GM12878 (cell line): Measurements from ENCODE around the gene NAT9. TPM values are rescaled to one million over a fixed set of nuclear protein-coding genes. Genes with fewer than 3 reads are reported as not detected.

Experiments used
- ATAC-seq: fragments of 200-7000 bp; cut with Tn5 transposase; 3 replicates; pipeline ENCODE4 v1.9.1; 2020; ENCODE audit warnings: mild to moderate bottlenecking, moderate library complexity
- BruUV-seq: library from RNA; stranded (reverse); fragments of 400-500 nt; replicated peaks from 2 replicates; lab custom pipeline; 2021; lab: Mats Ljungman, UMichigan
- CTCF ChIA-PET: fragments of 300-600 bp; sonication (Branson Sonifier 250); formaldehyde crosslinking; extraction: SDS; loops from one replicate; lab custom pipeline; 2021; ENCODE audit warnings: inconsistent platforms; lab: Yijun Ruan, JAX
- POLR2A ChIA-PET: fragments of 350-600 bp; formaldehyde crosslinking; extraction: SDS; loops from one replicate; lab custom pipeline; 2021; ENCODE audit warnings: inconsistent platforms; lab: Charles Lee
- RAD21 ChIA-PET: fragments of 300-600 bp; sonication (Branson Sonifier 250); formaldehyde crosslinking; loops from one replicate; lab custom pipeline; 2023; ENCODE audit warnings: antibody characterized with exemption; ENCODE audit not compliant: unreplicated experiment; lab: Charles Lee
- SMC1A ChIA-PET: fragments of 300-600 bp; sonication (Branson Sonifier 250); formaldehyde crosslinking; loops from one replicate; lab custom pipeline; 2023; ENCODE audit not compliant: unreplicated experiment, uncharacterized antibody; lab: Charles Lee
- DNase-seq: peaks from one replicate; pipeline ENCODE4 v3.0.0-alpha.2; 2011; ENCODE audit warnings: low read depth, low spot score
- FAIRE-seq: peaks from 3 replicates; lab custom pipeline; 2011; peaks lifted over from hg19 to GRCh38; lab: Jason Lieb, UNC
- H2AFZ ChIP-seq: 2 replicates; pipeline ENCODE4 v1.6.0; 2011; ENCODE audit warnings: low read depth, low read length, control low read depth; ENCODE audit not compliant: control insufficient read depth
- H3K27ac ChIP-seq: 2 replicates; pipeline ENCODE4 v1.5.1; 2011; ENCODE audit warnings: control low read depth; ENCODE audit not compliant: control insufficient read depth, insufficient read depth
- H3K27me3 ChIP-seq, 2 experiments: replicated peaks in 1 of 2; 2 replicates each; pipeline versions ENCODE4 v1.6.0 to v1.6.1; 2011; ENCODE audit warnings: low read length in 1 of 2; ENCODE audit not compliant: control insufficient read depth in 2 of 2, insufficient read depth in 2 of 2
- H3K36me3 ChIP-seq, 2 experiments: 2 replicates each; pipeline ENCODE4 v1.5.1; 2011; ENCODE audit warnings: low read length in 1 of 2; ENCODE audit not compliant: control insufficient read depth in 2 of 2, insufficient read depth in 2 of 2
- H3K4me1 ChIP-seq: 2 replicates; pipeline ENCODE4 v1.6.1; 2011; ENCODE audit warnings: mild to moderate bottlenecking, low read length, moderate library complexity, mixed read lengths; ENCODE audit not compliant: control insufficient read depth, insufficient read depth
- H3K4me2 ChIP-seq: 2 replicates; pipeline ENCODE4 v1.6.0; 2011; ENCODE audit warnings: control low read depth; ENCODE audit not compliant: control insufficient read depth, insufficient read depth
- H3K4me3 ChIP-seq: fragments of 200-600 bp; sonication (generic); 2 replicates; pipeline ENCODE4 v1.5.1; 2016
- H3K79me2 ChIP-seq: 2 replicates; pipeline ENCODE4 v1.6.0; 2011; ENCODE audit warnings: low read length; ENCODE audit not compliant: control insufficient read depth, insufficient read depth
- H3K9ac ChIP-seq: 2 replicates; pipeline ENCODE4 v1.8.0; 2011; ENCODE audit warnings: low read length, control low read depth, mixed read lengths; ENCODE audit not compliant: control insufficient read depth, insufficient read depth
- H3K9me3 ChIP-seq: replicated peaks from 3 replicates; pipeline ENCODE4 v1.5.1; 2011; ENCODE audit warnings: mild to moderate bottlenecking, low read length; ENCODE audit not compliant: control insufficient read depth, insufficient read depth
- H4K20me1 ChIP-seq: 2 replicates; pipeline ENCODE4 v1.6.0; 2011; ENCODE audit not compliant: control insufficient read depth, insufficient read depth
- CHD2 ChIP-seq: IDR thresholded peaks from 2 replicates; pipeline ENCODE4 v1.6.1; 2011; ENCODE audit warnings: low read depth, low read length, improper control_type of control experiment, borderline replicate concordance
- SREBF1 ChIP-seq: IDR thresholded peaks from 2 replicates; pipeline ENCODE4 v1.6.1; 2012; ENCODE audit warnings: mild to moderate bottlenecking, low read length
- TARDBP ChIP-seq: IDR thresholded peaks from 2 replicates; pipeline ENCODE4 v1.6.1; 2016; ENCODE audit warnings: borderline replicate concordance
- WRNIP1 ChIP-seq: IDR thresholded peaks from 2 replicates; pipeline ENCODE4 v1.6.1; 2011; ENCODE audit warnings: low read depth, low read length, improper control_type of control experiment, borderline replicate concordance
- ZNF207 ChIP-seq: fragments of 450-650 bp; IDR thresholded peaks from 2 replicates; pipeline ENCODE4 v1.6.1; 2014; ENCODE audit warnings: antibody characterized with exemption, mild to moderate bottlenecking, borderline replicate concordance
- WGBS: methylation state at CpG from one replicate; pipeline ENCODE4 v1.1.6; 2016; ENCODE audit warnings: low lambda C conversion rate; ENCODE audit not compliant: insufficient replicate concordance, insufficient coverage; ENCODE audit errors: missing lambda C conversion rate; 5-methylcytosine and 5-hydroxymethylcytosine counted together
- in situ Hi-C: fragments of 300-500 bp; cut with MboI; formaldehyde crosslinking; loops from 9 replicates; pipeline ENCODE4 v1.14.3; 2018; ENCODE audit warnings: mixed read lengths
- intact Hi-C: fragments of 100-400 bp; cut with micrococcal nuclease; formaldehyde crosslinking; loops from one replicate; pipeline ENCODE4 v1.14.2; 2022; ENCODE audit not compliant: unreplicated experiment
- polyA plus RNA-seq, 11 experiments: library from polyadenylated mRNA; depleted of rRNA in 4 of 11; unstranded in 6 of 11; stranded (reverse) in 5 of 11; fragments of >200 nt; fragmentation: Nextera tagmentation in 4 of 11; fragmentation: Illumina TruSeq in 1 of 11; extraction: Ambion mirVana in 4 of 11; extraction: Trizol in 1 of 11; gene quantifications; 1 replicate in 1 of 11; 2 replicates in 10 of 11; pipeline versions ENCODE4 v1.2.1 to v1.2.3, GENCODE V29; 2011 to 2016; ENCODE audit warnings: inconsistent platforms in 2 of 11, missing spikeins in 2 of 11, low read depth in 1 of 11
- total RNA-seq, 4 experiments: library from RNA; depleted of rRNA in 3 of 4; stranded (reverse); fragments of >200 nt in 3 of 4; fragmentation: Illumina TruSeq in 1 of 4; extraction: Trizol in 1 of 4; gene quantifications; 2 replicates each; pipeline versions ENCODE4 v1.2.1 to v1.2.3, GENCODE V29; 2013 to 2021

The NAT9 gene
- total and polyA plus RNA-seq, 10 of the 15 experiments (the other 5 are each of a cell fraction or from before 2014, with no cell fraction given): 3.5 to 45.3 (median 27.3) TPM

DNA sequence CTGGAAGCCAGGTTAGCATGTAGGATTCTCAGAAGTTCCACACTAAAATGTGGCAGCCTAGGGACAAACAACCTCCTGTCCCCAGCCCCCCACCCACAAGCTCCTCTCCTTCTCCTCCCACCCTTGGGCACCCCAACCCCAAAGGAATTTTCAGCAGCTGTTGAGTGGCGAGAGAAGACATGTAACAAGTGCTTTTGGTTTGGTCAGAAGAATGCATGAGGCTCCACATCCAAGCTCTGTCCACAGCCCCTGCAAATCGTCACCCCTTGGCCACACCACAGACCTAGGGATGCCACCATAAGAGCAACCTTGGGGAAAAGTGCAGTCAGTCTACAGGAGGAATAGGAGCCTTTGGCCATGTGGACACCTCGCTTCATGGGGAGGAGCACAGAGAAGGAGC is 51.0 kb downstream of the NAT9 start:
- Histone ChIP-seq H4K20me1 (no peaks in the 10 kb centered on the region), H3K27me3 (0 out of 4 replicates have a peak, but pooled peaks cover 0 to 2% of the 10 kb centered on the region in 2 experiments), H3K36me3 (no peaks in the 10 kb centered on the region), H3K79me2 (no peaks in the 10 kb centered on the region), H3K4me1 (no peaks in the 10 kb centered on the region; the same call in 1 of the 2 replicates), H3K4me2 (no peak overlapping the region), H3K9me3 (no peaks in the 10 kb centered on the region; the same call in 2 of the 3 replicates), H3K9ac (no peak overlapping the region), H3K4me3 (no peak overlapping the region), H2AFZ (no peak overlapping the region), H3K27ac (no peak overlapping the region)
- ATAC-seq: no peak
- FAIRE-seq: no peak
- in situ Hi-C loops: no loop called here
- DNase-seq: no peak
- POLR2A ChIA-PET: interaction anchor here (0.6 kb wide), 1 partner anchor 230 kb away, joined by 4 read pairs; no protein-coding TSS in a partner anchor
- no peak for TF ChIP-seq TARDBP
- RAD21 ChIA-PET: interaction anchor here (0.6 to 1.9 kb wide), 3 partner anchors 11 to 68 kb away, joined by 3 to 7 read pairs (median 6); partner anchors contain the start of gene RAB37
- intact Hi-C loops: no loop called here
- SMC1A ChIA-PET: interaction anchor here (0.6 to 1.4 kb wide), 2 partner anchors 11 to 39 kb away, joined by 3 to 4 read pairs; partner anchors contain the start of gene RAB37
- BruUV-seq: no TSS peak
- WGBS: 0% methylated on average over 3 of the region's 3 CpGs
- CTCF ChIA-PET: interaction anchor here (0.6 to 4.0 kb wide), 5 partner anchors 12 to 506 kb away, joined by 3 to 20 read pairs (median 4); partner anchors contain the start of gene RAB37

GRCh38 chr17:74723891-74724290 is 52.3 kb downstream of the NAT9 start:
- 21% methylated on average over 5 of the region's 5 CpGs for WGBS
- POLR2A ChIA-PET: no interaction called here
- no TSS peak for BruUV-seq
- H3K4me2 ChIP-seq: no peak overlapping the region
- no peak overlapping the region for H3K27ac ChIP-seq
- RAD21 ChIA-PET: interaction anchor here (1.8 to 1.9 kb wide), 2 partner anchors 13 to 67 kb away, joined by 6 to 7 read pairs; partner anchors contain the start of gene RAB37
- TF ChIP-seq ZNF207 (no peak), SREBF1 (no peak), CHD2 (no peak), WRNIP1 (no peak)
- TF ChIP-seq, all 136 proteins: peak for 0
- Histone ChIP-seq H3K4me1 (no peaks in the 10 kb centered on the region), H4K20me1 (no peaks in the 10 kb centered on the region), H3K4me3 (no peak overlapping the region), H3K27me3 (0 out of 4 replicates have a peak, but pooled peaks cover 0 to 2% of the 10 kb centered on the region in 2 experiments), H3K36me3 (no peaks in the 10 kb centered on the region), H3K9ac (no peak overlapping the region), H3K79me2 (no peaks in the 10 kb centered on the region), H2AFZ (no peak overlapping the region), H3K9me3 (no peaks in the 10 kb centered on the region; the same call in 2 of the 3 replicates)
- ChIA-PET SMC1A (interaction anchor here (1.4 kb wide), 1 partner anchor 13 kb away, joined by 4 read pairs; the partner anchor contains the start of gene RAB37), CTCF (interaction anchor here (1.0 to 4.0 kb wide), 2 partner anchors 13 to 66 kb away, joined by 6 to 20 read pairs; partner anchors contain the start of gene RAB37)
- no peak for ATAC-seq
- no peak for DNase-seq
- intact Hi-C loops: no loop called here
- FAIRE-seq: no peak
- in situ Hi-C loops: no loop called here
